NCI-H748 (cell line): ENCODE data around the gene CRYL1.
"Not testable (repeated sequence)": the region's sequence is repeated elsewhere in the genome, so short reads cannot be mapped to it uniquely, and the experiment has no call there.

Source experiments
- DNase-seq: peaks from one replicate; lab custom pipeline; 2025; ENCODE audit not compliant: unreplicated experiment; lab: John Stamatoyannopoulos, UW

The CRYL1 gene

DNA sequence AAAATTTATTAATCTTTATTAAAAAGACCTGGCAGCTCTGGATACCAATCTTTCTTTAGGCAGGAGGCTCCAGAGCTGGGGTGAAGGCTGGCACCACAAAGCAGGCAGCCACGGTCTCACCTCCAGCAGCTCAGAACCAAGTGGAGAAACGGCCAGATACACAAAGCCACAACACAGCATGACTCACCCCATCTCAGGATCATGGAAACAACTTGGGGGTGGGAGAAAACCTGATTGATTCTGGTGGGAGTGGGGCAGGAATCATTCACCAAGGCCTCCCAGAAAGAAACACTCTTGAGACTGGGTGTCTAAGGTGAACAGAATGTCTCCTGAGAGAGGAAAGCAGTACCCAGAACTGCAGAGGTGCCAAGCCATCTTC is 64.2 kb downstream of the CRYL1 start:
- no peak for DNase-seq

DNA sequence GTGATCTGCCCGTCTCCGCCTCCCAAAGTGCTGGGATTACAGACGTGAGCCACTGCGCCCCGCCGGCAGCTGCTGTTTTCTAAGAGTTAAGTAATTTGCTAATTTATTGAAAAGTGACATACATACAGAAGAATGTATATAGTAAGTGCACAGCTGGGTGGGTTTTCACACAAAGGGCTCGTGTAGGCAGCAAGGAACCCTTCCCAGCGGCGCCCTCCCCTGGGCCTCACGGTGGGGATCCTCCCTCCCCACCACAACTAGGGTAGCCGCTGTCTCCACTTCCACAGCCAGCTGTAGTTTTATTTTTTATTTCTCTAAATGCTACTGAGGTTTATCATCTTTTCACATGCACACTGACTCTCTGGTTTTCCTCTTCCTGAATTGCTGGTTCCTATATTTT is 64.9 kb downstream of the CRYL1 start:
- DNase-seq, result no peak

DNA sequence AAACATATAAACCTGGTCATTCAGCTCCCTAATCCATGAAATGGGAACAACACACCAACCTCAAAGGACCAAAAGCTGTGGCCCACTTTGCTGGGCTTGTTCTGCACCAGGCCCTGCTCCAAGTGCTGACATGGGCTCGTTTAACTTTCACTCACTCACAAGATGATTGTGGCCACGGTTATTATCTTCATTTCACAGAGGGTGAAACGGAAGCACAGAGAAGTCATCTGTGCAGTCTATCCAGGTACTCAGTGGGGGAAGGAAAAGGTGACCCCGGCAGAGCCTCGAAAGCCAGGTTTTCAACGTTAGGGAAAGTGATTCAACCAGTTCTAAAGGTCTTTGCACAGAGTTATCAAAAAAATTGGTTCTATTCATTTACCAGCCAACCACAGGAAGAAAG is 68.0 kb downstream of the CRYL1 start:
- no peak for DNase-seq

DNA sequence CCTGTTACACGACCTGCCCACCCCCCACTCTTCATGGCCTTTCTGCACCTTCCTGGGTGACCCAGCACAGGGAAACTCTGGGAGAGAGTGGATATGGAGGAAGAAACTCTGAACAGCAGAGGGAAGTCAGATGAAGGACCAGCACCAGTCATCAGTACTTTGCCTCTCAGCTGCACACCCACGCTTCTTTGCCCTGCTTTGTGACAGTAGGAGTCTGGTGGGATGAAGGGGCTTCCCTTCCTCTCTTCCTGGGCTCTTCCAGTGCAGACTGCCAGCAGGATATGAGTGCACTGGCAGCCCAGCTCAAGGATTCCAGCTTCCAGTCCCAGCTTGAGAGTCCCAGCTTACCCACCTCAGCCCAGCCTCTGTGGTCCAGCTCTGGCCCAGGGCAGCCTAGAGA is 68.9 kb downstream of the CRYL1 start:
- DNase-seq, result no peak

DNA sequence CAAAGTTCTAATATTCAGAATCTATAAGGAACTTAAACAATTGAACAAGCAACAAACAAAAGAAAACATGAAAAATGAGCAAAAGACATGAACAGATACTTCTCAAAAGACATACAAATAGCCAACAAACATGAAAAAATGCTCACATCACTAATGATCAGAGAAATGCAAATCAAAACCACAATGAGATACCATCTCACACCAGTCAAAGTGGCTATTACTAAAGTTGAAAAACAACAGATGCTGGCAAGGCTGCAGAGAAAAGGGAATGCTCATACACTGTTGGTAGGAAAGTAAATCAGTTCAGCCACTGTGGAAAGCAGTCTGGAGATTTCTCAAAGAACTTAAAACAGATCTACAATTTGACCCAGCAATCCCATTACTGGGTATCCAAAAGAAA is 74.3 kb downstream of the CRYL1 start:
- DNase-seq, result no peak

DNA sequence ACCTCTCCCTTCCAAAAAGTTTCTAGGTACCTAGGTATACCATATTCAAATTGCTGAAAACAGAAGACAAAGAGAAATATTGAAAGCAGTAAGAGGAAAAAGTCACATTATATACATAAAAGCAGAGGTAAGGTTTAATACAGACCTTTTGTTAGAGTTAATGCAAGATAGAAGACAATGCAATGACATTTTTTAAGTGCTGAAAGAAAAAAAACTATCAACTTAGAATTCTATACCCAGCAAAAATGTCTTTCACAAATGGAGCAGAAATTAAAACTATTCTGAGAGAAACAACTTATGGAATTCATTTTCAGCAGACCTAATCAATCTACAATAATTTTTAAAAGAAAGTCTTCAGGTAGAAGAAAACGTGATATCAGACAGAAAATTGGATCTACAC is 77.2 kb downstream of the CRYL1 start:
- DNase-seq, result no peak

DNA sequence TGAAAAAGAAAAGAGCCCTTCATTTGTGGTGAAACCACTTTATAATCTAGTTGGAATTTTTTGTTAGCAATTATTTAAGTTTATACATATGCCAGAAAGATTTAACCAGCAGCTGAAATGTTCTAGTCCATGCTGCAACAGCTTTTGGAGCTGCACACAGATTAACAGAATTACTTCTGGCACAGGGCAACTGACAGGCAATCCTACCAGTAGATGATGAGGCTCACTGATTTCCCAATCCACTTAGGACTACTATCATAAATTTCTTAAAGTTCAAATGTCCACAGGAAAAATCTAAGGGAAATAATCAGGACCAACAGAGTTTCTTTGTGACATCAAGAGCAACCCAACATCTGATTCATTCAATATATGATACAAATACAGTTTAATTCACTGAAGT is 78.8 kb downstream of the CRYL1 start:
- no peak for DNase-seq

DNA sequence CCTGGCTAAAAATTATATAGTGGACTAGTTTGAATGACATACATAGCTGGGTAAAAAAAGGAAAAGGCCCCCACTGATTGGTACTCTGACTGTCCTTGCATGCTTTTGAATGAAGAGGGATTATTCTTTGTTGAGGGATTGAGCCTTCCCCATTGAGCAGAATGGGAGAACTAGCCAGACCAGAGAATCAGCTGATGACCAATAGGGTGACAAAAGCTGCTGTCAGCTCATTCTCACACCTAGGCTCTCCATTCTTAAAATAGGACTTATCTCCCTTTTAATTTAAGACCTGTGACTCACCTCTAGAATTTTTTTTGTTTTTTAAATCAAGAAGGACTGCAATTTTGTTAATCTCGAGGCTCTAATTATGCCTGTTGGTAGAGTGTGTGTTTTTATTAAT is 79.3 kb downstream of the CRYL1 start:
- no peak for DNase-seq

DNA sequence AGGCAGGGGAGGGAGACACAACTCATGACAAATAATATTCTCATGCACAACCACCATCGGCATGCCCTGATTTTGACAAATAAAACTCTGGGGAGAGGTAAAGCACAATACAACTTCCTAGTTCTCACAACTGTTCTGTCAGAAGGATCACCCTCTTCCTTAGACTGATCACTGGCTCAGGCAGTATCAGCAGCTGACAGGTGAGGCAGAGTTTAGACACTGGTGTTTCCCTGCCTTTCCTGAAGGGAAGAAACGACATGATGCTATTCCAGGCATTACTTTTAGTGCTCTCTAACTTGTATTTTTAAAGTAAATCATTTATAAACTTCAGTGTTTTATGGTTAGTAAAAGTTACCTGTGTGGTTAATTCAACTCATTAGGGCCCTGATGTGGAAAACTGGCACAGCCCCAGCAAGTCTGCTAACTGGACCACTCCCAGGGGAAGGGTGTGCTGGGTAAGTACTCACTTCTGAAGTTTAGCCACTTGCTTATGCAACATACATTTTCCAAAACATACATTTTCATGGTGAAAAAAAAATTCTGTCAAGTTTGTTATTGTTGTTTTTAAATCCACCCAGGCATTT is 82.8 kb downstream of the CRYL1 start:
- no peak for DNase-seq

DNA sequence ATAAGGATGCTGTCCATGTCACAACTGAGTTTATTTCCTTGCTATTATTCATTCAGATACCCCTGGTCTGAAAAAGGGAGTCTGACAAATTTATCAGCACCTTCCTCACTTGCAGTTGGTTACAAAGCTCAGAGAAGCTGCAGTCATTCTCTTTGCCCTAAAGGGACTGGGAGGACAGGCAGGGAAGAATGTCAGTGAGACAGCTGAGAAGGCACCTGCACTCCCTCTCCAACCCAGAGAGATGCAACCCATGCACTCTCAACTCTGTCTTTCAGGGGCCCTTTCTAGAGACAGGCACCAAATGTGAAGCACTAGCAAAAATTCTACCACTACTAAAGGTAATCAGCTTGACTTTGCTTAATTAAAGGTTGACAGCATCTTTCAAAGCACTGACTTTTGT is 83.3 kb downstream of the CRYL1 start:
- no peak for DNase-seq

DNA sequence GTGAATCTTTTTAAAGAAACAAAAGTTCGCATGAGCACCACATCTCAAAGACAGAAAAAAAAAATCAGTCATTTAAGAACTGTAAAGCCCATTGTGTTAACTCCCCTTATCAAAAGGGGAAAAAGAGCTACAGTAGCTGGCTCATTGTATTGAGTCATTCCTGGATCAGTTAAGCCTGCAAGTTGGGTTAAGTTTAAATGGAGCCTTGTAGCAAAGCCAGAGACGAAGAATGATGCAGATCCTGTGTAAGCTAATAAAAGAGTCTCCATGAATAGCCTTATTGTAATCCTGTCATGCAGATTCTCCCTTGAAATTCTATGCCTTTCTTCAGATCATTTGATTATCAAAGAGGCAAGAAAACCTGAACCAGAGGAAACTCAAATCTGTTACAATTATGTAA is 83.8 kb downstream of the CRYL1 start:
- DNase-seq, result no peak

DNA sequence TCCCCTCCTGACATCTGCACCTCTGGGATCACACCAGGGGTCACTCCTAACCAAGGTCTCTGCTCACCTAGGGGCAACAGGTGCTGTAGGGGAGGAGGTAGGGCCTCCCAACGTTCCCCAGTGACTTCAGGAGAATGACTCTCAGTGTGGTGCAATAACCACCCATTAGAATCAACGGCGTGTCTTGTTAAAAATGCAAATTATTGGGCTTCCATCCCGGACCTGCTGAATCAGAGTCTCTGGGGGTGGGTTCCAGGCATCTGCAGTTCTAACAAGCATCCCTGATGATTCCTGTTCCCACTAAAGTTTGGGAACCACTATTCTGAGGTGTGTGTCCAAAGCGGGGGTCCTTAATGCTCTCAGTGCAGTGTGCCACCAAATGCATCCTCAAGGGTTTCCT is 84.6 kb downstream of the CRYL1 start:
- DNase-seq, result no peak

DNA sequence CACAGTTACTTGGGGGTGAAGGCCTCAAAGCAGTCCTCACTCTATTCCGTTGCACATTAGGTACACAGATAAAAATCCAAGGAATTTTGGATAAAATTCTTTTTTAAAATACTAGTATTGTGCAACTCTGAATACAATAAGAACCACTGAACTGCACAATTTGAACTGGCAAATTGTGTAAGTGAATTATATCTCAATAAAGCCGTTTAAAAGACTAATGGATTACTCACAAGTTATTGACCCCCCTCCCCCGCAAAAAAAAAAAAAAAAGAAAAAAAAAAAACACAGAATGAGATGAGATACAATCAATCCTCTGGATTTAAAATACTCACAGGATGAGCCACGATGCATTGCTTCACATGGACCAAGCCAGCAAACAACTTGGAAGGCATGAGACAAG is 86.4 kb downstream of the CRYL1 start:
- no peak for DNase-seq

DNA sequence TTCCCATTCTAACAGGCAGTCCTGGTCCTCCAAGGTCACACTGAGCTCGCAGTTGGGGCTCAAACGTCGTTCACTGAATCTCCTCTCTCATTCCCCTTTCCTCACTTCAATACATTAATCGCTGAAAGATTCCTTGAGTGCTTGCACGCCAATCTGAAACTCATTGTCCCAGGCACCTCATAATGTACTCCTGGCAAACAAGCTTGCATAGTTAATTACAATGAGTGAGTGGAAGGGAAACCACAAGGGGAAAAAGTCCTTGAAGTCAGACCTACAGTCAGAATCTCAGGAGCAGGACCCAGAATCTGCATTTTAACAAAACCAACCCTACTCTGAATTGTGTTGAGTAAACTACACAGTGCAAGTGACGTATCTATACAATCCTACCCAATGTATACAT is 86.9 kb downstream of the CRYL1 start:
- DNase-seq, result no peak

DNA sequence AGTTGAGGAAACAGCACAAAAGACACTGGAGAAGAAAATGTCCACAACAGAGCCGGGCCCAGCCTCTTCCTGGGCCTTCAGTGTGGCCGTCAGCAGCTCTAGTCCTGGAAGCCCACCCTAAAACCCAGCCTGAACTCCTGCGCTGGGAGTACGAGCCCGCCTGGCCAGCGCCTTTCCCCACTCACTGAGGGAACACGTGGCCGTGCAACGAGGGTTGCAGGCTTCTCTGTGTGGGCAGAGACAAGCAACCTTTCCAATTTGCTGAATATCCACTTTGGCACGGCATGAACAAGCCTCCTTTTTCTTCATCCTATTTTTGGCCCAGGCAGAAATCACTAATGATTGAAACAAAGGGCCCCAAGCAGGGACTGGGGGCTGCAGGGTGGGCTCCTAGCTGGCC is 89.2 kb downstream of the CRYL1 start:
- DNase-seq, result no peak

DNA sequence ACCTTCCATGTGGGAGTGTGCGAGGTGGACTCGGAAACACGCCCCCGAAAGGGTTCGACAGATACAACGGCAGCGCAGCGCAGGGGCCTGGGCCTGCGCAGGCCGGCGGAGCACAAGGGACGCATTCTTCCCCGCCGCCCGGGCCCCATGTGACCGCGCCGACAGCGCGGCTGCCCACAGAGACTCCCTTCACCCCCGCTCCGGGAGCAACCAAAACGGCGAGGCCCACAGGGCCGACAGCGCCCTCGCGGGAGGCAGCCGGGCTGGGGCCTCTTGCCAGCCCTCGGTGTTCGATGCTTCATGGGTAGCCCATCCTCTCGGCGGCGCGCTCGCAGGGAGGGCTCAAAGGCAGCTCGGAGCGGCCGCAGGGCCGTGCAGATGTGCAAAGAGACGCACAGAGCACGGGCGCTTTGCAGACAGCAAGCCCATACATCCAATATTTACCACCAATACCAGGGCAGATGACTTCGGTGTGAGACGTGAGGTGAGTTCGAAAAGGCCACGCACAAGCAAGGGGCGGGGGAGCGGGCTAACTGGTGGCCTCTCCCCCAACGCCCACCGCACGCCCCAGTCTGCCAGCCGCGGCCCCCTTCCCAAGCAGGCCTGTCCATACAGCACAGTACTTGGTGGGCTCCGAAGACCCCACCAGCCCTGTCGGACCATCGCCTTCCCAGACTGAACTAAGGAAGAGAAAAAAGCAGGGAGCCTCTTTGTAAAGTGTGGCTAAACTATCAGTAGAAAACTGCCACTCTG is 89.9 kb downstream of the CRYL1 start:
- DNase-seq, result no peak

DNA sequence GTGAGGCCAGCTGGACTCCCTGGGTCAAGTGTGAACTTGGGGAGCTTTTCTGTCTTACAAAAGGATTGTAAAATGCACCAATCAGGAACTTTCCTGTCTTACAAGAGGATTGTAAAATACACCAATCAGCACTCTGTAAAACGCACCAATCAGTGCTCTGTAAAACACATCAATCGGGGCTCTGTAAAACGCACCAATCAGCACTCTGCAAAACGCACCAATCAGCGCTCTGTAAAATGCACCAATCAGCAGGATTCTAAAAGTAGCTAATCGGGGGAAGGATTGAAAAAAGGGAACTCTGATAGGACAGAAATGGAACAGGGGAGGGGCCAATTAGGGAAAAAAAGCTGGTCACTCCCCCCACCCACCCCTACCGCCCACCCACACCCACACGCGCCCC is 91.4 kb downstream of the CRYL1 start:
- DNase-seq, result not testable (repeated sequence)

DNA sequence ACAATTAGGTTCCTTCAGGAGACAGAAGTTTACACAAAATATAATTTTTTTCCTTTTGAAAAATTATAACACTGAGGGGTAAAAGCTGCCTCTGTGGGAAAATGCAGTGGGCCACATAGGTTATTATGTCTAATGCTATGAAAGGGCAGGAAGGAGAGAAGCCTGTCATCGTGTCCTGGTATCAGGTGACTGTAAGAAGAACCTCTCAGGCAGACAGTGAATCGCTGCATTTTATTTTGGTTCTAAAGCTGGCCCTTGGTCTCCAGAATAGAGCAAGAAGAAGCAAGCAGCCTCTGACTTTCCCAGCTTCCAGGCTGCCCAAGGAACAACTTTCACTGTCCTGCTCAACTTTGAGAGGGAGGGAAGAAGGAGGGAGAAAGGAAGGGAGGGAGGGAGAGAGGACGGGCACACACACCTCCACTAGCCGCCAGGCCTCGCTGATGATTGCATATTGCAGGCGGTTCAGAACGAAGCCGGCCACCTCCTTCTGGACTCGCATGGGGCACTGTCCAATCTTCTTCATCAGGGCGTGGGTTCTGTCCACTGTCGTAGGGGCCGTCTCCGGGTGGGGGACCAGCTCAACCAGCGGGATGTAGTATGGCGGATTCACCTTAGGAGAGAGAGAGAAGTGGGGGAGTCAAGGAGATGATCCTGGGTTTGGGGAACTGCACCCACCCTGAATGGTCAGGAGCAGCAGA is 93.8 kb downstream of the CRYL1 start:
- DNase-seq, result no peak

DNA sequence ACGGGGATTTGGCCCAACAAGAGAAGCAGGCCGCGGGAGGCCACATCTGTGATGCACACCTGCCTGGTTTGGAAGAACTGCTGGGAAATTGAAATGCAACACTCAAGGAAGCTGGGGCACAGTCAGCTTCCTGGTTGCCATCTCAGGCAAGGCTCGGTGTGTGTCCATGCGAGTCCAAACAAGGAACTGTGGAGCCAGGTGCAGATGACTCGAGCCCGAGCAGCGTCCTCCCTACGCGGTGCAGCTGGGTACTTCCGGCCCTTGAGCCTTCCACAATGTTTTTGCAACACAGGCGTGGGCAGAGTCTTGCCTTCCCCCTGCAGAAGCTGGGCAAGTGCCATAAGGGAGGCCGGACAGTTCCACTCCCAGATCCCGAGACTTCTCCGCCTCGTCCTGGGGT is 94.6 kb downstream of the CRYL1 start:
- DNase-seq, result peak; percentile 32

DNA sequence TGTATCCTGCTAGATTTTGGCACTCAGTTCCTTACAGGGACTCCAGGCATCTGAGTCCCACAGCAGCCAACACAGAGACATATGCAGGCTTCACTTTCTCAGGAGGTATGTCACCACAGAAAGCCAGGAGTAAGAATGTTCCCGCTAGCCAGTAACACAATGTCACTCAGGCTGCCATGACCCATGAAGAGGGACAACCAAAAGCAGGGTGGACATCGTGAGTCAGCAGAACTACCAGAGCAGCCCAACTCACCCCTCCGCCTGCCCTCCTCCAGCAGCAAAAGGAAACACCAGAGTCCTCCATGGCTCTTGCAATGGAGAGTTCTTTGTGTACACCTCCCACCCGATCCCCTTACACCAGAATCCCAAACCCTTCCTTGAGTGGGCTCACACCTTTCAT is 95.4 kb downstream of the CRYL1 start:
- no peak for DNase-seq

DNA sequence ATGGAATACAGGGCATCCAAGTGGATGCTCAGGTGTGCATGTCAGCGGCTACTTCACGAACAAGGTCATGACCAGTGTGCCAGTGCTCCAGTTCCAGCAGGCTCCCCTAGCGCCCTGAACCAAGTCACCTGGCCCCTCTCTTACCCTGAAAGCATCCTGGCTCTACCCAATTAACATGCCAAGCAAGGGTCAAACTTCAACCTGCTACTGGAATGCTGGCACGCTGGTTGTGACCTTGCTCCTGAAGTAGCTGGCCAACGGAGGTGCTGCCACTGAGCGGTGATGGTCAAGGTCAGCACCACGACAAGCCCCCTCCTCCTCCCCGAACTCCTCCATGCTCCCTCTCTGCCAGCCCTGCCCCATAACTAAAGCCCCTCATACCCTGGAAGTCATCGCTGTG is 96.0 kb downstream of the CRYL1 start:
- DNase-seq, result no peak
